ENCODE data around the gene OR12D1.
"Not testable (repeated sequence)": the region's sequence is repeated elsewhere in the genome, so short reads cannot be mapped to it uniquely, and the experiment has no call there.

OR12D1 gene

GRCh38 chr6:29439006-29439405 lies 24.3 kb downstream of the OR12D1 start, which contains the start of gene OR10C1:
Gene OR10C1 (plus strand): TSS chr6:29439306. CDS start chr6:29440016, 710 bp downstream.
- no peak within 1 kb of the TSS for H3K4me3 ChIP-seq (replicated peaks; ENCODE audit: insufficient read depth, low read length)
- DNase-seq (ENCODE audit: low read depth in 1 of 2, low spot score in 1 of 2): no peak
- H3K27me3 ChIP-seq (ENCODE audit: insufficient read depth, poor library complexity, severe bottlenecking): no peaks in the 10 kb centered on the region
- no peak for TF ChIP-seq REST (IDR thresholded peaks at IDR 0.05; ENCODE audit: insufficient replicate concordance, low read depth)
- no peak for TF ChIP-seq GABPA (IDR thresholded peaks at IDR 0.05; ENCODE audit: low read depth)
- no peak for TF ChIP-seq CTCF (IDR thresholded peaks at IDR 0.05; ENCODE audit: insufficient read depth, low read length)
- no peak within 1 kb of the TSS for H3K27ac ChIP-seq (replicated peaks)

GRCh38 chr6:29442719-29443118 lies 28.0 kb downstream of the OR12D1 start:
- H3K27me3 ChIP-seq (ENCODE audit: insufficient read depth, poor library complexity, severe bottlenecking): no peaks in the 10 kb centered on the region
- no peak for DNase-seq (ENCODE audit: low read depth in 1 of 2, low spot score in 1 of 2)
- H3K27ac ChIP-seq (replicated peaks): no peak overlapping the region
- no peak overlapping the region for H3K4me3 ChIP-seq (replicated peaks; ENCODE audit: insufficient read depth, low read length)
- TF ChIP-seq CTCF (IDR thresholded peaks at IDR 0.05; ENCODE audit: insufficient read depth, low read length) (no peak), GABPA (IDR thresholded peaks at IDR 0.05; ENCODE audit: low read depth) (no peak), SPI1 (IDR thresholded peaks at IDR 0.05; ENCODE audit: borderline replicate concordance, low read depth) (no peak), REST (IDR thresholded peaks at IDR 0.05; ENCODE audit: insufficient replicate concordance, low read depth) (no peak), POLR2AphosphoS5 (IDR thresholded peaks at IDR 0.05; ENCODE audit: low read depth) (no peak)

GRCh38 chr6:29444031-29444430 lies 29.3 kb downstream of the OR12D1 start:
- not testable (repeated sequence) for H3K4me3 ChIP-seq (replicated peaks; ENCODE audit: insufficient read depth, low read length); H3K27ac ChIP-seq (replicated peaks); DNase-seq (ENCODE audit: low read depth in 1 of 2, low spot score in 1 of 2); H3K27me3 ChIP-seq (ENCODE audit: insufficient read depth, poor library complexity, severe bottlenecking)

GRCh38 chr6:29447670-29448069 lies 32.9 kb downstream of the OR12D1 start:
- Histone ChIP-seq H3K27me3 (ENCODE audit: insufficient read depth, poor library complexity, severe bottlenecking) (no peaks in the 10 kb centered on the region), H3K27ac (replicated peaks) (no peak overlapping the region), H3K4me3 (replicated peaks; ENCODE audit: insufficient read depth, low read length) (no peak overlapping the region)
- DNase-seq (ENCODE audit: low read depth in 1 of 2, low spot score in 1 of 2): no peak
- TF ChIP-seq CTCF (IDR thresholded peaks at IDR 0.05; ENCODE audit: insufficient read depth, low read length): no peak
- no peak for TF ChIP-seq SPI1 (IDR thresholded peaks at IDR 0.05; ENCODE audit: borderline replicate concordance, low read depth)
- TF ChIP-seq POLR2AphosphoS5 (IDR thresholded peaks at IDR 0.05; ENCODE audit: low read depth): no peak
- no peak for TF ChIP-seq REST (IDR thresholded peaks at IDR 0.05; ENCODE audit: insufficient replicate concordance, low read depth)
- no peak for TF ChIP-seq GABPA (IDR thresholded peaks at IDR 0.05; ENCODE audit: low read depth)

Measured in HL-60 (cell line).